IMR-90 (cell line): ENCODE results near the gene ZBTB39.

Source experiments
- NFE2L2 ChIP-seq: fragments of 150-350 bp; IDR thresholded peaks from 2 replicates; pipeline ENCODE4 v1.6.1; 2016; ENCODE audit warnings: low read depth, mild to moderate bottlenecking, low read length
- POLR2A ChIP-seq: IDR thresholded peaks from 2 replicates; pipeline ENCODE4 v1.6.1; 2012; ENCODE audit warnings: mild to moderate bottlenecking, low read depth, low read length
- RAD21 ChIP-seq: IDR thresholded peaks from 2 replicates; pipeline ENCODE4 v1.6.1; 2012; ENCODE audit warnings: low read length, improper control_type of control experiment
- RFX5 ChIP-seq: IDR thresholded peaks from 2 replicates; pipeline ENCODE4 v1.8.0; 2012; ENCODE audit warnings: low read depth, mild to moderate bottlenecking, low read length, moderate library complexity
- USF2 ChIP-seq: fragments of 150-350 bp; IDR thresholded peaks from 2 replicates; pipeline ENCODE4 v1.6.1; 2017; ENCODE audit warnings: mild to moderate bottlenecking, antibody characterized with exemption, low read length, low read depth
- TF ChIP-seq, protein P1 (sequence below): conservative IDR thresholded peaks from 2 replicates; pipeline ENCODE4 v1.5.1; 2012; ENCODE audit warnings: mild to moderate bottlenecking, low read depth, low read length, improper control_type of control experiment

DNA sequence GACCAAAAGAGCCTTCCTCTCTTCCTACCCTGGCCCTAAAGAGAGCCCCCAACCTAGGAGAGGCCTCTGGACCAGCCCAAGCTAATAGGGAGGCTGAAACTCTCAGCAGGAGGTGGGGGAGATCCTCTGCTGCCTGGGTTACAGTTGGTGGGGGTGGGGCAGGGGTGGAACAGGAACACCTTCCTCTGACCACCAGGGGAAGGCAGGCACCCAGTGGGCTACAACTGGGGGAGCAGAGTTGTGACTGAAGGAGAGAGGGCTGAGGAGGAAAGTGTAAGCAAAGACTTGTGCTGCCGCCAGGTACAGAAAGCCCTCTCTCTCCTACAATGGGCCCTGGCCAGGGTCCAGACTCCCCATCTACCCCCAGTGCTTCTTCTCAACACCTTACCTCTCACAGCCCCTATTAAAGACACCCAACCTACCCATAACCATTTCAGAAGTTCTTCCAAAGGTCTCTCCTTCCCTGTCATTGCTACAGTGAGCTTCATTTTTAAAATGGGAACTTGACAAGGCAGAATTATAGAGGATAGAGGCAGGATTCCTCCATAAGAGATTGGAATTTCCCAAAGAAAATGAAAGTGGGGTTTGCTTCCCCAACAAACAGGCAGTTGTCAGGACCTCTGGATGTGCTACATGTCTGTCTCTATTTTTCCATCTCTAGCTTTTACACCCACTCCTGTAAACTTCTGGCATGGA is 42.2 kb upstream of the ZBTB39 start:
- TF ChIP-seq POLR2A (no peak), RAD21 (no peak), RFX5 (no peak), NFE2L2 (no peak), USF2 (no peak)
- TF ChIP-seq, protein P1, sequence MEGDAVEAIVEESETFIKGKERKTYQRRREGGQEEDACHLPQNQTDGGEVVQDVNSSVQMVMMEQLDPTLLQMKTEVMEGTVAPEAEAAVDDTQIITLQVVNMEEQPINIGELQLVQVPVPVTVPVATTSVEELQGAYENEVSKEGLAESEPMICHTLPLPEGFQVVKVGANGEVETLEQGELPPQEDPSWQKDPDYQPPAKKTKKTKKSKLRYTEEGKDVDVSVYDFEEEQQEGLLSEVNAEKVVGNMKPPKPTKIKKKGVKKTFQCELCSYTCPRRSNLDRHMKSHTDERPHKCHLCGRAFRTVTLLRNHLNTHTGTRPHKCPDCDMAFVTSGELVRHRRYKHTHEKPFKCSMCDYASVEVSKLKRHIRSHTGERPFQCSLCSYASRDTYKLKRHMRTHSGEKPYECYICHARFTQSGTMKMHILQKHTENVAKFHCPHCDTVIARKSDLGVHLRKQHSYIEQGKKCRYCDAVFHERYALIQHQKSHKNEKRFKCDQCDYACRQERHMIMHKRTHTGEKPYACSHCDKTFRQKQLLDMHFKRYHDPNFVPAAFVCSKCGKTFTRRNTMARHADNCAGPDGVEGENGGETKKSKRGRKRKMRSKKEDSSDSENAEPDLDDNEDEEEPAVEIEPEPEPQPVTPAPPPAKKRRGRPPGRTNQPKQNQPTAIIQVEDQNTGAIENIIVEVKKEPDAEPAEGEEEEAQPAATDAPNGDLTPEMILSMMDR = no peak
